SU-DHL-6 (cell line): ENCODE data around the gene MAGEB17.
"Not testable (repeated sequence)": the region's sequence is repeated elsewhere in the genome, so short reads cannot be mapped to it uniquely, and the experiment has no call there.

Source experiments
- EZH2phosphoT487 ChIP-seq: fragments of 200-600 bp; sonication (generic), shearing (Covaris generic); conservative IDR thresholded peaks from 2 replicates; pipeline ENCODE4 v1.6.1; 2018; ENCODE audit warnings: mild to moderate bottlenecking, antibody characterized with exemption, low read length, moderate library complexity, mixed read lengths
- TF ChIP-seq, protein P1 (sequence below): fragments of 200-600 bp; sonication (generic); IDR thresholded peaks from one replicate; pipeline ENCODE4 v1.5.1; 2017; ENCODE audit warnings: antibody characterized with exemption, mild to moderate bottlenecking, low read length, moderate library complexity; ENCODE audit not compliant: insufficient read depth, poor library complexity, severe bottlenecking

DNA sequence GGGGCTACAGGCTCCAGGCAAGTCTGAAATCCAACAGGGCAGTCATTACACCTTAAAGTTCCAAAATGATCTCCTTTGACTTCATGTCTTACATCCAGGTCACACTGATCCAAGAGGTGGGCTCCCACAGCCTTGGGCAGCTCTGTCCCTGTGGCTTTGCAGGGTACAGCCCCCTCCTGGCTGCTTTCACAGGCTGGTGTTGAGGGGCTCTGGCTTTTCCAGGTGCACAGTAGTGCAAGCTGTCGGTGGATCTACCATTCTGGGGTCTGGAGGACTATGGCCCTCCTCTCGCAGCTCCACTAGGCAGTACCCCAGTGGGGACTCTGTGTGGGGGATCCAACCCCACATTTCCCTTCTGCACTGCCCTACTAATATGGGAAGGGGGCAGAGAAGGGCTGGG is 6.1 kb upstream of the MAGEB17 start:
- TF ChIP-seq, protein P1, sequence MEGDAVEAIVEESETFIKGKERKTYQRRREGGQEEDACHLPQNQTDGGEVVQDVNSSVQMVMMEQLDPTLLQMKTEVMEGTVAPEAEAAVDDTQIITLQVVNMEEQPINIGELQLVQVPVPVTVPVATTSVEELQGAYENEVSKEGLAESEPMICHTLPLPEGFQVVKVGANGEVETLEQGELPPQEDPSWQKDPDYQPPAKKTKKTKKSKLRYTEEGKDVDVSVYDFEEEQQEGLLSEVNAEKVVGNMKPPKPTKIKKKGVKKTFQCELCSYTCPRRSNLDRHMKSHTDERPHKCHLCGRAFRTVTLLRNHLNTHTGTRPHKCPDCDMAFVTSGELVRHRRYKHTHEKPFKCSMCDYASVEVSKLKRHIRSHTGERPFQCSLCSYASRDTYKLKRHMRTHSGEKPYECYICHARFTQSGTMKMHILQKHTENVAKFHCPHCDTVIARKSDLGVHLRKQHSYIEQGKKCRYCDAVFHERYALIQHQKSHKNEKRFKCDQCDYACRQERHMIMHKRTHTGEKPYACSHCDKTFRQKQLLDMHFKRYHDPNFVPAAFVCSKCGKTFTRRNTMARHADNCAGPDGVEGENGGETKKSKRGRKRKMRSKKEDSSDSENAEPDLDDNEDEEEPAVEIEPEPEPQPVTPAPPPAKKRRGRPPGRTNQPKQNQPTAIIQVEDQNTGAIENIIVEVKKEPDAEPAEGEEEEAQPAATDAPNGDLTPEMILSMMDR = not testable (repeated sequence)
- TF ChIP-seq EZH2phosphoT487 = not testable (repeated sequence)
